HEK293T (cell line): ENCODE data around the gene OR1A2.

ENCODE experiments used
- CTCF ChIA-PET: fragments of 350-600 bp; formaldehyde crosslinking; extraction: SDS; loops from one replicate; lab custom pipeline; 2021; ENCODE audit warnings: antibody characterized with exemption, inconsistent platforms; lab: Yijun Ruan, JAX
- POLR2A ChIA-PET: fragments of 350-600 bp; formaldehyde crosslinking; extraction: SDS; loops from one replicate; lab custom pipeline; 2020; ENCODE audit warnings: antibody characterized with exemption, inconsistent platforms; lab: Yijun Ruan, JAX
- DNase-seq: peaks from one replicate; pipeline ENCODE4 v3.0.0; 2012; ENCODE audit warnings: mixed read lengths; ENCODE audit errors: extremely low spot score
- ARNT ChIP-seq: fragments of 450-650 bp; IDR thresholded peaks from 2 replicates; pipeline ENCODE4 v1.6.1; 2017; ENCODE audit warnings: mild to moderate bottlenecking
- BHLHE40 ChIP-seq: fragments of 450-650 bp; IDR thresholded peaks from 2 replicates; pipeline ENCODE4 v1.6.1; 2016; ENCODE audit warnings: mild to moderate bottlenecking, moderate library complexity, borderline replicate concordance
- CTBP1 ChIP-seq: fragments of 450-650 bp; IDR thresholded peaks from 2 replicates; pipeline ENCODE4 v1.6.1; 2016; ENCODE audit warnings: borderline replicate concordance
- ELF4 ChIP-seq: fragments of 450-650 bp; IDR thresholded peaks from 2 replicates; pipeline ENCODE4 v1.6.1; 2017; ENCODE audit warnings: antibody characterized with exemption
- FOXA1 ChIP-seq: fragments of 450-650 bp; IDR thresholded peaks from 2 replicates; pipeline ENCODE4 v1.6.1; 2016; ENCODE audit warnings: mild to moderate bottlenecking
- FOXK2 ChIP-seq: fragments of 450-650 bp; IDR thresholded peaks from 2 replicates; pipeline ENCODE4 v1.6.1; 2016; ENCODE audit warnings: mild to moderate bottlenecking
- FOXM1 ChIP-seq: fragments of 450-650 bp; IDR thresholded peaks from 2 replicates; pipeline ENCODE4 v1.6.1; 2017; ENCODE audit warnings: mild to moderate bottlenecking, borderline replicate concordance
- HDGF ChIP-seq: fragments of 450-650 bp; IDR thresholded peaks from 2 replicates; pipeline ENCODE4 v1.6.1; 2017; ENCODE audit warnings: antibody characterized with exemption, borderline replicate concordance
- L3MBTL2 ChIP-seq: fragments of 450-650 bp; conservative IDR thresholded peaks from 2 replicates; pipeline ENCODE4 v1.6.1; 2016; ENCODE audit warnings: mild to moderate bottlenecking
- LEF1 ChIP-seq: fragments of 450-650 bp; IDR thresholded peaks from 2 replicates; pipeline ENCODE4 v1.6.1; 2017; ENCODE audit warnings: mild to moderate bottlenecking, borderline replicate concordance
- NFRKB ChIP-seq: fragments of 450-650 bp; IDR thresholded peaks from 2 replicates; pipeline ENCODE4 v1.6.1; 2016; ENCODE audit warnings: mild to moderate bottlenecking, moderate library complexity
- SP1 ChIP-seq: fragments of 450-650 bp; IDR thresholded peaks from 2 replicates; pipeline ENCODE4 v1.6.1; 2017
- SUZ12 ChIP-seq: fragments of 450-650 bp; IDR thresholded peaks from 2 replicates; pipeline ENCODE4 v1.6.1; 2016; ENCODE audit warnings: mild to moderate bottlenecking
- TARDBP ChIP-seq: fragments of 450-650 bp; IDR thresholded peaks from 2 replicates; pipeline ENCODE4 v1.6.1; 2016
- ZNF384 ChIP-seq: fragments of 450-650 bp; IDR thresholded peaks from 2 replicates; pipeline ENCODE4 v1.6.1; 2016
- TF ChIP-seq, protein P1 (sequence below): fragments of 450-650 bp; IDR thresholded peaks from 2 replicates; pipeline ENCODE4 v1.6.1; 2016

The OR1A2 gene, protein sequence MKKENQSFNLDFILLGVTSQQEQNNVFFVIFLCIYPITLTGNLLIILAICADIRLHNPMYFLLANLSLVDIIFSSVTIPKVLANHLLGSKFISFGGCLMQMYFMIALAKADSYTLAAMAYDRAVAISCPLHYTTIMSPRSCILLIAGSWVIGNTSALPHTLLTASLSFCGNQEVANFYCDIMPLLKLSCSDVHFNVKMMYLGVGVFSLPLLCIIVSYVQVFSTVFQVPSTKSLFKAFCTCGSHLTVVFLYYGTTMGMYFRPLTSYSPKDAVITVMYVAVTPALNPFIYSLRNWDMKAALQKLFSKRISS

DNA sequence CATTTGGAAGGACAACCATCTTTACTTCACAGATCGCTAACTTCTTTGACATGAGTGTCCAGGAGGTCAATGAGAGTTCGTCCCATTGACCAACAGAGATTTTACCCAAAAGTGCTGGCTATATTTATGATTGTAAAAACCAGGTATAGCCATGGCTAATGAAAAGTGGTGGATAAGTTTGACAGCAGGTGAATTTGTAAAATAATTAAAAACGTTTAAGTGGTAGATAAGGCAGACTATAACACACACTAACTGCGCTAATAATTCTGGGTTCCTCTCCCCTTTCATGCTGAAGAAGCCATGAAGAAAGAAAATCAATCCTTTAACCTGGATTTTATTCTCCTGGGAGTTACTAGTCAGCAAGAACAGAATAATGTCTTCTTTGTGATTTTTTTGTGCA lies at the start of gene OR1A2:
Gene OR1A2, plus strand, starts transcription at position 301 of the 400 bp plus-strand sequence. Its CDS starts 0 bp downstream, at position 301.
- CTCF ChIA-PET = no interaction called here
- no peak for TF ChIP-seq ARNT
- TF ChIP-seq NFRKB = no peak
- no peak for TF ChIP-seq FOXA1
- no peak for TF ChIP-seq SP1
- no peak for TF ChIP-seq SUZ12
- TF ChIP-seq FOXM1 = no peak
- no peak for TF ChIP-seq ELF4
- TF ChIP-seq TARDBP = no peak
- DNase-seq = no peak
- POLR2A ChIA-PET = no interaction called here

DNA sequence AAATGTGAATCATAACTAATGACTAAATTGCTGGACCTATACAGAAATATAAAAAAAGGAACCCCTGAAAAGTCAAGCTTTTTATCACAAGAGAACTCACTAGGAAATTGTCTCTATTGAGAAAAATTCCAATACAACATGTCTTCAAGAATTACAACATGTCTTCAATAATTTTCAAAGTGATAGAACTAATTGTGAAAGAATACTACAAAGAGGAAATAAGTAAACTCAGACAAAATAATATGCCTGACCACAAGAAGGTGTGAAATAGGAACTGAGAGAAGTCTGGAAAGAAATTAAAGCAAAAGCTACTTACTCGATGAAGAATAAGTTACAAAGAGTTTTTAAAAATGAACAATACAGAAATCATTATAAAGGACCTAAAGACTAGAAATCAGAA lies 40.1 kb upstream of the OR1A2 start:
- CTCF ChIA-PET = no interaction called here
- DNase-seq = no peak
- POLR2A ChIA-PET = no interaction called here
- TF ChIP-seq SUZ12 (no peak), SP1 (no peak), FOXK2 (no peak), ELF4 (no peak), TARDBP (no peak), L3MBTL2 (no peak), FOXA1 (no peak)

DNA sequence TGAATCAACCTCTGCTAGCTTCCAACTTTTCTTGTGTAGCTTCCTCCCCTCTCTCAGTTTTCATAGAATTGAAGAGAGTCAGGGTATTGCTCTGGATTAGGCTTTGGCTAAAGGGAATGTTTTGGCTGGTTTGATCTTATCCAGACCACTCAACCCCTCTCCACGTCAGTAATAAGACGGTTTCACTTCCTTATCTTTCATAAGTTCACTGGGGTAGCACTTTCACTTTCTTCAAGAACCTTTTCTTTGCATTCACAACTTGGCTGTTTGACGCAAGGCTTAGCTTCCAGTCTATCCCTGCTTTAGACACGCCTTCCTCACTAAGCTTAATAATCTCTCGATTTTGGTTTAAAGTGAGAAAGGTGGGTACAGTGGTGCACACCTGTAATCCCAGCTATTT lies 29.7 kb upstream of the OR1A2 start:
- TF ChIP-seq L3MBTL2 (no peak), NFRKB (no peak), LEF1 (no peak), ELF4 (no peak), ARNT (no peak), HDGF (no peak), SP1 (no peak), SUZ12 (no peak), BHLHE40 (no peak)
- no peak for DNase-seq
- ChIA-PET CTCF (no interaction called here), POLR2A (no interaction called here)

DNA sequence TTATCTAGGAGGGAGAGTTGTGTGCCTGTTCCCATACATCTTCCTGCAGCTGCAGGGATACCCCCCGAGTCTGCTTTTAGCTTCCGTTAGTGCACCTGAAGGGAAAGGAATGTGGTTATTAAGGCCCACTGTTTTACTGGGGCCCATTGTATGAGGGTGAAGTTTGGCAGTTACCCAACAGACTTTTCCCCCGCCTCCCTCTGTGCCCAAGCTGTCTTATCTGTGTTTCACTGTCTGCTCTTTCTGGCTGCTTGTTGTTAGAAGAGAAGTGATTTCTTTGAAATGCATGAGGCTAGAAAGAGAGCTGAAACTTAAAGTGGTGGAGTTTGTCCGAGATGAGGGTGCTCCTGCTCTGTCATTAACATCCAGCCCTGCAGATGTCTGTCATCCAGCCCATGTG lies 7.4 kb upstream of the OR1A2 start:
- DNase-seq = no peak
- ChIA-PET CTCF (no interaction called here), POLR2A (no interaction called here)
- TF ChIP-seq LEF1 (no peak), NFRKB (no peak), FOXA1 (no peak), FOXM1 (no peak), SUZ12 (no peak), BHLHE40 (no peak), FOXK2 (no peak), SP1 (no peak), CTBP1 (no peak), ELF4 (no peak)
- TF ChIP-seq, protein P1, sequence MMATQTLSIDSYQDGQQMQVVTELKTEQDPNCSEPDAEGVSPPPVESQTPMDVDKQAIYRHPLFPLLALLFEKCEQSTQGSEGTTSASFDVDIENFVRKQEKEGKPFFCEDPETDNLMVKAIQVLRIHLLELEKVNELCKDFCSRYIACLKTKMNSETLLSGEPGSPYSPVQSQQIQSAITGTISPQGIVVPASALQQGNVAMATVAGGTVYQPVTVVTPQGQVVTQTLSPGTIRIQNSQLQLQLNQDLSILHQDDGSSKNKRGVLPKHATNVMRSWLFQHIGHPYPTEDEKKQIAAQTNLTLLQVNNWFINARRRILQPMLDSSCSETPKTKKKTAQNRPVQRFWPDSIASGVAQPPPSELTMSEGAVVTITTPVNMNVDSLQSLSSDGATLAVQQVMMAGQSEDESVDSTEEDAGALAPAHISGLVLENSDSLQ = no peak

DNA sequence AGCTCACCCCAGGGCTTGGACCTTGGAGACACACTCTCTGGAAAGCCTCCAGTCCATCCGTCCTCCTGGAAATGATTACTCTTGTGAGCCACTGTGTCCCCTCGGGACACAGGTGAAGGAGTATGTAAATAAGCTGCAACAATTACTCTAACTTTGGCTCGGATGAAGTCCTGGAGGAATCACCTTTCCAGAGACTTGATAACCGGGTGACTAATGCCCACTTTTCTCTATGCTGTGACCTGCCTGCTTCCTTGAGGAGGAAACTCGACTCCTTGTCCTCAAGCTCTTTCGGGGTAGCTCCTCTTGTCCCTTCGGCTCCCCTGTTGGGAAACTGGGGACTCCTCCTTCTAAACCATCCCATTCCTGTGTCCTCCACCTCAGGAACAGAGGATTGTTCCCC lies 10.0 kb downstream of the OR1A2 start, which contains the start of gene OR1A1:
Gene OR1A1, plus strand, starts transcription at position 301 of the 400 bp plus-strand sequence. CDS start 7,954 bp downstream, outside the sequence.
- DNase-seq = no peak
- ChIA-PET CTCF (no interaction called here), POLR2A (no interaction called here)
- TF ChIP-seq SP1 (no peak), ELF4 (no peak), BHLHE40 (no peak), FOXK2 (no peak), TARDBP (no peak), ZNF384 (no peak), HDGF (no peak), SUZ12 (no peak), CTBP1 (no peak)
- TF ChIP-seq, protein P1 = no peak

DNA sequence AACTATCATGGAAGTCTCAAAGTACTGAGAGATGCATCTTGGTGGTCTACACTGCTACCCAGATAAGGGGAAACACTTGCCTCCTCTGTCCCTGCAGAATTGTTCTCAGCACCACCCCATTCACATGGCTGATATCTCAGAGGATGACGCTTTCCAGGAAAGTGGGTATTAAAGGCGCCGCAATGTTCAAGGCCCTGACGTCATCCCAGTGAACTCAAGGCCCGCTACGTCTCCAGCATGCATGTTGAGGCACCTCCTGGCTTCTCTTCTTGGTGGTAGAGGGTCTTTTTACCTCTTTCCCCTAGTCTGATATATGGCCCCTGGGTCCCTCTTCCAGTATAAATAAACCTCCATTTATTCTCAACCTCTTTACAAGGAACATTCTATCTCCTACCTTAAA lies 11.2 kb downstream of the OR1A2 start:
- ChIA-PET CTCF (no interaction called here), POLR2A (no interaction called here)
- TF ChIP-seq LEF1 (no peak), FOXK2 (no peak), ZNF384 (no peak), HDGF (no peak), ELF4 (no peak), SP1 (no peak), ARNT (no peak), BHLHE40 (no peak), CTBP1 (no peak), SUZ12 (no peak), FOXA1 (no peak)
- DNase-seq = no peak

DNA sequence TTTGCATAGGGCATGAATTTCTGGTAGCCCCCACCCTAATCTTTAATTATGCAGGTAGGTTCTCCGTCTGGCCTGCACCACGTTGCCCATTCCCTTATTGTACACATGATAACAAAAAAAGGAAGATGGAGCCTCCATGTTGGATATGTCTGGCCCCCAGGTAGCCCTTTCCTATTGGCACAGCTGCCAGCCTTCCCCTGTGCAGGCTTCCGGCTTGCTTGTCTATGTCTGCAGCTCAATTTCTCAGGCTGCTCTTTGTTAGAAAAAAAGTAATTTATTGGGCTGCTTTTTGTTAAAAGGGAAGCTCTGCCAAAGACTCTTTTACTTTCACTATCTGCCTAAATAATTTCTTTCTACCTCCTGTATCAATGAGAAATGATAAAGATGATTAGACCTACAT lies 15.7 kb downstream of the OR1A2 start:
- POLR2A ChIA-PET = no interaction called here
- TF ChIP-seq ZNF384 = no peak
- no peak for TF ChIP-seq FOXA1
- no peak for TF ChIP-seq ELF4
- TF ChIP-seq ARNT = no peak
- no peak for TF ChIP-seq HDGF
- TF ChIP-seq SUZ12 = no peak
- TF ChIP-seq LEF1 = no peak
- CTCF ChIA-PET = interaction anchor here (0.9 kb wide), 1 partner anchor 1377 kb away, joined by 7 read pairs; no protein-coding TSS in a partner anchor
- no peak for DNase-seq
